ENCODE measurements around the gene PRR15. TPM values are rescaled to one million over a fixed set of nuclear protein-coding genes. Genes with fewer than 3 reads are reported as not detected.

Gene PRR15
- total and polyA plus RNA-seq, 2 of the 13 experiments (the other 11 are each of a cell fraction or from before 2014, with no cell fraction given): 2.3 to 7.8 TPM

GRCh38 chr7:29596593-29597178, 33.1 kb downstream of the PRR15 start (continued):
- no peak for TF ChIP-seq ZNF280D (CRISPR knock-in tag; IDR thresholded peaks at IDR 0.05)
- TF ChIP-seq FOXC1 (CRISPR knock-in tag; IDR thresholded peaks at IDR 0.05; ENCODE audit: borderline replicate concordance): no peak
- no peak for TF ChIP-seq ZNF720 (CRISPR knock-in tag; IDR thresholded peaks at IDR 0.05)
- TF ChIP-seq ZNF350 (CRISPR knock-in tag; IDR thresholded peaks at IDR 0.05; ENCODE audit: borderline replicate concordance, low read depth): no peak
- TF ChIP-seq ZNF619 (CRISPR knock-in tag; IDR thresholded peaks at IDR 0.05): no peak
- TF ChIP-seq NFIC (IDR thresholded peaks at IDR 0.05; ENCODE audit: low read length): no peak

- no peak for DNase-seq (ENCODE audit: low spot score)
- in situ Hi-C loops (cut with HindIII; ENCODE audit: extremely low pct_ligation_motif_present, low pct_unique_long_range_greater_than_20kb) (no loop called here), intact Hi-C loops (cut with micrococcal nuclease; ENCODE audit: unreplicated experiment) (no loop called here)
- Histone ChIP-seq H3K9ac (ENCODE audit: insufficient read depth, low read depth, low read length) (no peak overlapping the region), H3K4me1 (ENCODE audit: insufficient read depth, low read length) (peaks cover 15% of the 10 kb centered on the region), H2AFZ (ENCODE audit: low read length) (no peak overlapping the region), H3K36me3 (replicated peaks in 1 of 2; ENCODE audit: control insufficient read depth in 1 of 2, insufficient read depth in 2 of 2, low read length in 2 of 2) (no peaks in the 10 kb centered on the region), H3K27me3 (ENCODE audit: control insufficient read depth in 1 of 2, insufficient read depth in 2 of 2, low read length in 2 of 2) (no peaks in the 10 kb centered on the region), H3K27ac (ENCODE audit: extremely low read length, insufficient read depth, low read length) (no peak overlapping the region), H3K4me3 (replicated peaks in 1 of 3; ENCODE audit: insufficient read depth in 1 of 3, low read depth in 2 of 3, low read length in 3 of 3) (no peak overlapping the region), H3K79me2 (ENCODE audit: insufficient read depth, low read length) (no peaks in the 10 kb centered on the region), H3K9me3 (ENCODE audit: low read length) (no peaks in the 10 kb centered on the region), H3K4me2 (ENCODE audit: low read depth, low read length) (no peak overlapping the region), H4K20me1 (ENCODE audit: insufficient read depth, low read length) (no peaks in the 10 kb centered on the region)
- no peak for FAIRE-seq
- ChIA-PET POLR2A (no interaction called here), CTCF (ENCODE audit: low intra/inter-chr PET ratio, low total read pairs) (no interaction called here)
- 79% methylated on average over 2 of the region's 2 CpGs for WGBS (ENCODE audit: low lambda C conversion rate)
- ATAC-seq: no peak
- BruUV-seq (replicated peaks): no TSS peak
- TF ChIP-seq RERE (CRISPR knock-in tag; IDR thresholded peaks at IDR 0.05; ENCODE audit: low read depth): no peak
- TF ChIP-seq SMARCE1 (IDR thresholded peaks at IDR 0.05; ENCODE audit: borderline replicate concordance): no peak
- TF ChIP-seq ATF7 (IDR thresholded peaks at IDR 0.05): no peak
- no peak for TF ChIP-seq ATF7 (CRISPR knock-in tag; IDR thresholded peaks at IDR 0.05)
- TF ChIP-seq ZNF878 (CRISPR knock-in tag; IDR thresholded peaks at IDR 0.05): no peak
- no peak for TF ChIP-seq ZSCAN20 (CRISPR knock-in tag; IDR thresholded peaks at IDR 0.05; ENCODE audit: borderline replicate concordance)
- no peak for TF ChIP-seq NR2F6 (IDR thresholded peaks at IDR 0.05)
- TF ChIP-seq NR2F6 (CRISPR knock-in tag; IDR thresholded peaks at IDR 0.05): no peak
- no peak for TF ChIP-seq ZNF24 (IDR thresholded peaks at IDR 0.05)
These were observed 33.6 kb downstream of the PRR15 start for GRCh38 chr7:29597266-29597665.
